Measurements from ENCODE around the gene NLRP7. TPM values are rescaled to one million over a fixed set of nuclear protein-coding genes. Genes with fewer than 3 reads are reported as not detected.
"Not testable (repeated sequence)": the region's sequence is repeated elsewhere in the genome, so short reads cannot be mapped to it uniquely, and the experiment has no call there.

The NLRP7 gene
- total RNA-seq, 1 donor from 2014 or later, result not detected

- no peak for DNase-seq (ENCODE audit: extremely low read depth, low read depth, low spot score)
Measured at GRCh38 chr19:54921082-54921481, 26.2 kb downstream of the NLRP7 start.

GRCh38 chr19:54919646-54920563 lies 27.4 kb downstream of the NLRP7 start:
- DNase-seq (ENCODE audit: extremely low read depth, low read depth, low spot score), result not testable (repeated sequence)

- no peak for DNase-seq (ENCODE audit: extremely low read depth, low read depth, low spot score)
Measured at GRCh38 chr19:54918499-54918898, 28.8 kb downstream of the NLRP7 start.

- DNase-seq (ENCODE audit: extremely low read depth, low read depth, low spot score), result no peak
Measured at GRCh38 chr19:54916822-54917221, 30.5 kb downstream of the NLRP7 start.

- DNase-seq (ENCODE audit: extremely low read depth, low read depth, low spot score), result not testable (repeated sequence)
Measured at GRCh38 chr19:54907899-54908298, 39.4 kb downstream of the NLRP7 start.

- no peak for DNase-seq (ENCODE audit: extremely low read depth, low read depth, low spot score)
Measured at GRCh38 chr19:54906819-54907218, 40.5 kb downstream of the NLRP7 start.

- no peak for DNase-seq (ENCODE audit: extremely low read depth, low read depth, low spot score)
Measured at GRCh38 chr19:54905803-54906511, 41.4 kb downstream of the NLRP7 start, which contains the start of gene NCR1. TSS of gene NCR1 (plus strand) at chr19:54906148. CDS start at chr19:54906188, 40 bp downstream.

- DNase-seq (ENCODE audit: extremely low read depth, low read depth, low spot score), result no peak
Measured at GRCh38 chr19:54905421-54905802, 41.9 kb downstream of the NLRP7 start.

GRCh38 chr19:54904261-54904660 lies 43.1 kb downstream of the NLRP7 start:
- DNase-seq (ENCODE audit: extremely low read depth, low read depth, low spot score), result not testable (repeated sequence)

GRCh38 chr19:54903303-54903702 lies 44.0 kb downstream of the NLRP7 start:
- no peak for DNase-seq (ENCODE audit: extremely low read depth, low read depth, low spot score)

- DNase-seq (ENCODE audit: extremely low read depth, low read depth, low spot score), result no peak
Measured at GRCh38 chr19:54902061-54902460, 45.3 kb downstream of the NLRP7 start.

GRCh38 chr19:54901153-54901552 lies 46.2 kb downstream of the NLRP7 start:
- DNase-seq (ENCODE audit: extremely low read depth, low read depth, low spot score), result not testable (repeated sequence)

- not testable (repeated sequence) for DNase-seq (ENCODE audit: extremely low read depth, low read depth, low spot score)
Measured at GRCh38 chr19:54899646-54900045, 47.7 kb downstream of the NLRP7 start.

GRCh38 chr19:54898685-54899084 lies 48.6 kb downstream of the NLRP7 start:
- DNase-seq (ENCODE audit: extremely low read depth, low read depth, low spot score), result not testable (repeated sequence)

GRCh38 chr19:54896036-54896435 lies 51.3 kb downstream of the NLRP7 start:
- DNase-seq (ENCODE audit: extremely low read depth, low read depth, low spot score), result no peak

GRCh38 chr19:54894106-54894505 lies 53.2 kb downstream of the NLRP7 start:
- not testable (repeated sequence) for DNase-seq (ENCODE audit: extremely low read depth, low read depth, low spot score)

- DNase-seq (ENCODE audit: extremely low read depth, low read depth, low spot score), result no peak
Measured at GRCh38 chr19:54893406-54893805, 53.9 kb downstream of the NLRP7 start.

GRCh38 chr19:54889566-54889965 lies 57.8 kb downstream of the NLRP7 start:
- no peak for DNase-seq (ENCODE audit: extremely low read depth, low read depth, low spot score)

- no peak for DNase-seq (ENCODE audit: extremely low read depth, low read depth, low spot score)
Measured at GRCh38 chr19:54888239-54888638, 59.1 kb downstream of the NLRP7 start.

GRCh38 chr19:54883228-54883627 lies 64.1 kb downstream of the NLRP7 start:
- DNase-seq (ENCODE audit: extremely low read depth, low read depth, low spot score), result no peak

GRCh38 chr19:54882758-54883157 lies 64.6 kb downstream of the NLRP7 start:
- DNase-seq (ENCODE audit: extremely low read depth, low read depth, low spot score), result no peak

- no peak for DNase-seq (ENCODE audit: extremely low read depth, low read depth, low spot score)
Measured at GRCh38 chr19:54881884-54882283, 65.4 kb downstream of the NLRP7 start.
